GM21360 (cell line): ENCODE data around the gene XXYLT1.
"Not testable (repeated sequence)": the region's sequence is repeated elsewhere in the genome, so short reads cannot be mapped to it uniquely, and the experiment has no call there.

Source experiments
- ATAC-seq: cut with Tn5 transposase; IDR thresholded peaks from one replicate; pipeline ENCODE4 v1.9.1; 2021; ENCODE audit warnings: mild to moderate bottlenecking, moderate library complexity; ENCODE audit not compliant: unreplicated experiment

Gene XXYLT1

DNA sequence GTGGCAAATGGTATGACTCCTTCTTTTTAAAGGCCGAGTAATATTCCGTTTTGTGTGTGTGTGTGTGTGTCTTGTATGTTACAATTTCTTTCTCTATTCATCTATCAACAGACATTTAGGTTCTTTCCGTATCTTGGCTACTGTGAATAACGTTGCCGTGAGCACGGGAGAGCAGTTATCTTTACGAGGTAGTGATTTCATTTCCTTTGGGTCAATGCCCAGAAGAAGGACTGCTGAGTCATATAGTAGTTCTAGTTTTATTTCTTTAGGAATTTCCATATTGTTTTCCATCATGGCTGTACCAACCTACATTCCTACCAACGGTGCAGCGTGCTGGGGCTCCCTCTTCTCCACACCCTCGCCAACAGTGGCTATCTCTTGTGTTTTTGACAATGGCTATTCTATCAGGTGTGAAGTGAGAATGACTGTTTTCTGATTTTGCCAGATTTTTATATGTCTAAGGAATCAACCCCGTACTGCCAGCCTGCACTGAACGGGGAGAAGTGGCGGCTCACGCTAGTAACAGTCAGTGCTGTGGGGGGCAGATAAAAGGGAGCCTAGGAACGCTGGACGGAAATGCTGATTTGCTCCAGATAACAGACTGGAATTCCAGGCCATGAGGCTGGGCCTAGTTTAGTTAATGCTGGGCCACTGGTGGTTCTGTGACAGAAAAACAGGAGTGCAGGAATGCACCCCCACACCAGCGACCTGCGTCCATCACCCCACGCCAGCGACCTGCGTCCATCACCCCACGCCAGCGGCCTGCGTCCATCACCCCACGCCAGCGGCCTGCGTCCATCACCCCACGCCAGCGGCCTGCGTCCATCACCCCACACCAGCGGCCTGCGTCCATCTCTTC is 168.1 kb downstream of the XXYLT1 start:
- no peak for ATAC-seq

DNA sequence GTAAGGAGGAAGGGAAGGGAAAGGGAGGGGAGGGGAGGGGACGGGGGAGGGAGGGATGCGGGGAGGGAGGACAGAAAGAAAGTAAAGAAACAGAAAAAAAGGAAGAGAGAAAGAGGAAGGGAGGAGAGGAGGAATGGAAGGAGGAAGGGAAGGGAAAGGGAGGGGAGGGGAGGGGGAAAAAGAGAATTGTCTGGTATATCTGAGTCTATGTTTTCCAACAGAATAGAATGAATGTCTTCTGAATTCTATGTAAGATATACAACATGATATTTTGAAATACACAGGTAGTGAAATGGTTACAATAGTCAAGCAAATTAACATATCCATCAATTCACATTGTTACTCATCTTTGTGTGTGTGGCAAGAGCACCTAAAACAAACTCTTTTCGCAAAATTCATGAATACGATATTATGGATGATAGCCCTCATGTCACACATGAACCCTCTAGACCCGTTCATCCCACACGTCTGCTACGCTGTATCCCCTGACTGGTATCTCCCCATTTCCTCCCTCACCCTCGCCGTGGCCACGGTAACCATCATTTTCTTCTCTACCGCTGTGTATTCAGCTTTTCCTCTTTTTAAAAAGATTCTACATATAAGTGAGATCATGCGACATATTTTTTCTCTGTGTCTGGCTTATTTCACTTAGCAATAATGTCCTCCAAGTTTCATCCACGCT is 168.9 kb downstream of the XXYLT1 start:
- no peak for ATAC-seq

DNA sequence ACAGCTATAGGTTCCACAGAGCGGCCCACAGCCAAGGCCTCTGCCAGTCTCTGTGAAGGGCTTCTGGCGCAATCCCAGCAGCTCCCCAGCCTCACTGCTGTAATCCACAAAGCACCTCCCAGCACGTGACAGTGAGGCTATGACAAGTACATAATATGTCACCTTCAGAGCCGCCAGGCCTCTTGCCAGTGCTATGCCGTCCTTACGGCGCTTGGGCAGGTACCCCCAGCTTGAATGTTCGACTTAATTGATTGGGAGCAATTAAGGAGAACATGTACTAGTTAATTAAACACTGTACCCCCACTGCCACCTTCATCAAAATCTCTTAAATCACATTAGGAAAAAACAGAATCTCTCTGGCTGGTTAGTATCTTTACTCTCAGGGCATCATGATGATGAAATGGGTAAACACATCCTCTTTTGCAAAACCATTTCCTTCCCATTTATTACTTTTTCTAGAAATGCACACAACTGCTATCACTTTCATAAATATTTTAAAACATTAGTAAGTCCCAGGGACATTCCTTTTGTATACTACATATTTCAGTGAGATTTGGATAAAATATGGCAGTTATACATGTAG is 169.9 kb downstream of the XXYLT1 start:
- no peak for ATAC-seq

DNA sequence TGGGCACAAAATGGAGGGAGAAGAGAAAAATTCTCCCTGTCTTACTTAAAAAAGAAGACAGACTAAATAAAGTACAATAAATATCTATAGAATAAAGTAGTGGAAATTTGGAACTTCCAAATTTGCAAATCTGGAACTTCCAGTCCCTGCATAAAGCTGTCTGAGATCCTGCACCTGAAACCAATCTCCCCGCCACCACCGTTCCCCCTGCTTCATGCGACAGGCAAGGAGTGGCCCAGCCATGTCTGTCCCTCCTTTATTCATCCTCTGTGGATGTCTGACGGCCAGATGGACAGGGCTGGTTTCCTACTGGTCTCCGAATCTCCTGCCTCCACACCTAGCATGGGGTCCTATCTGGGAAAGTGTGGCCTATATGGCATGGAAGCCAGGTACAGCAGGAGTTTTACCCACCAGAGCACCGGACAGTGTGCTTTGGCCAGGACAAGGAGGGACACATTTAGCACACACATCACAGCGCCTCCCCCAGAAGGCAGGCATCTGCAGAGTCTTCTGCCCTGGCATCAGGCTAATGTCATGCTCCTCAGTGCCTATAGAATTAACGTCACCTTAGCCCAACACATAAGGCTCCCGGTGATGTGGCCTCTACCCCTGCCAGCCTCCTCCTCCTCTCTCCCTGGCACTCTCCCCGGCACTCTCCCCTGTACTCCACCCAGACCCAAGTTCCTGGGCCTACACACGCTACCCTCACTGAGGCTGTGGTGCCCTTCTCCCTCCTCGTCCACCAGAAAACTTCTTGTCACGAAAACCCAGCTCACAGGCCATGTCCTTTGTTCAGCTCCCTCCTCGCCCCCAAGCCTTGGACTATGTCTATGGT is 170.8 kb downstream of the XXYLT1 start:
- ATAC-seq: no peak

DNA sequence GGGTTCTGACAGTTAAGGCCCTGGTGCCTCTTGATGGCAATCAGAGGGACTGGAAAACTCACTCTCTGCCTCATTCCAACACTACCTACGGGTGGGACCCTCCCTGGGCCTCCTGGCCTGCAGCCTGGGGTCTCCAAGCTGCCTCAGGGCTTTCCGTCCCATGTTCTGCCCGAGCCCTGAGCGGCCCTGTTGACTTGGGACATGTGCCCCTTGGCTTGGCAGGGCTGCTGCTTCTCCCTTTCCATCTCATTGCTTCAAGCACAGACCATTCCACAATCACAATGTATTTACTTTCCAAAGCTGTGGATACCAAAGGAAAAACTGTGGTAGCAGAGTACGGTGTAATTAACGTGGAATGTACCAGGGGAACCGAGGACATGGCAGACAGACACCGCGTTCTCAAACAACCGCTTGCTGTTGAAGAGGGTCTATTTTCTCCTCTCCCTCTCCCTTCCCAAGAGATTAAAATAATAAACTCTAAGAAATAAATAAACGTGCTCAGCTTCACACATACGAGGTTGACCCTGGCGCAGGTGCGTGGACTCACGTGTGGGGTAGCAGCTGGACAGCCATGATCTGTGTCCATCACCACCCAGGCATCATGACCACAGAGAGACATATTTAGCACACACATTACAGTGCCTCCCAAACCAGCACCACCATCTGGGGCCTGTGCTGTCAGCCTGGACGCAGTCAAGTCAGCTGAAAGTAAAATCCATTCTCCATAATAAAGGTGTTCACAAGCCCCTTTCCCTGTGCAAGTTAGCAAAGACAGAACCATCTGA is 172.0 kb downstream of the XXYLT1 start:
- ATAC-seq: no peak

DNA sequence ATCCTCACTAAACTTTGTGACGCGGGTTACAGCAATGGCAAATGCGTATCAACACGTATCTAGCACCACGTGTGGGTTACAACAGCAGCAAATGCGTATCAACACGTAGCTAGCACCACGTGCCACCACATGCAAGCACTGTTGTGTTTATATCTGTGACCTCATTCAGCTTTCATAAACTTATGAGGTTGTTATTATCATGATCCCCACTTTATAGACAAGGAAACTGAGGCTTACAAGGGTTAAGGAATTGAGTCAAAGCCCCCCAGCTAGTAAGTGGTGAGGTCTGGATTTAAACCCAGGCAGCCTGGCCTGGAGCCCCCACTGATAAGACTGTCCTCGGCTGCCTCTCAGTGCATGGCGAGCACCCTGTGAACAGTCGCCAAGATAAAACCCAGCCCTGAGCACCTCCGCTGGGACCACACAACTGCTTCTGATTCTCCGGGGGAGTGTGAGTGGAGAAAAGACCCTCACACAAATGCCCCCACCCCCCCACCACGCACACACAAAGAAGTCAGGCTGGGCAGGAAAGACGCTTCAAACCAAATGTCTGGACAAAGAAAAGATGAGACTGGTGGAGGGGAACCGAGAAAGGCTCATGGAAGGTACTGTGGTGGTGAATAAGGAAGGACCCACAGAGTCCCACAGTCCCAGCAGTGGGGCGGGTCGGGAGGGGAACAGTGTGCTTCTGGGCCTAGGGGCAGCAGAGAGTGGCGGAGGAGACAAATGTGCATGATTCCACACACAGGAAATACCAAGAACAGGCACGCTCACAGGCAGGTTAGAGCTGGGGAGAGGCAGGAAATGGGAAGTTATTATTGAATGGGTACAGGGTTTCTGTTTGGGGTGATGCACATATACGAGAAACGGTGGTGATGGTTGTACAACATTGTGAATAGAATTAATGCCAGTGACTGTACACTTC is 173.4 kb downstream of the XXYLT1 start:
- ATAC-seq: no peak

DNA sequence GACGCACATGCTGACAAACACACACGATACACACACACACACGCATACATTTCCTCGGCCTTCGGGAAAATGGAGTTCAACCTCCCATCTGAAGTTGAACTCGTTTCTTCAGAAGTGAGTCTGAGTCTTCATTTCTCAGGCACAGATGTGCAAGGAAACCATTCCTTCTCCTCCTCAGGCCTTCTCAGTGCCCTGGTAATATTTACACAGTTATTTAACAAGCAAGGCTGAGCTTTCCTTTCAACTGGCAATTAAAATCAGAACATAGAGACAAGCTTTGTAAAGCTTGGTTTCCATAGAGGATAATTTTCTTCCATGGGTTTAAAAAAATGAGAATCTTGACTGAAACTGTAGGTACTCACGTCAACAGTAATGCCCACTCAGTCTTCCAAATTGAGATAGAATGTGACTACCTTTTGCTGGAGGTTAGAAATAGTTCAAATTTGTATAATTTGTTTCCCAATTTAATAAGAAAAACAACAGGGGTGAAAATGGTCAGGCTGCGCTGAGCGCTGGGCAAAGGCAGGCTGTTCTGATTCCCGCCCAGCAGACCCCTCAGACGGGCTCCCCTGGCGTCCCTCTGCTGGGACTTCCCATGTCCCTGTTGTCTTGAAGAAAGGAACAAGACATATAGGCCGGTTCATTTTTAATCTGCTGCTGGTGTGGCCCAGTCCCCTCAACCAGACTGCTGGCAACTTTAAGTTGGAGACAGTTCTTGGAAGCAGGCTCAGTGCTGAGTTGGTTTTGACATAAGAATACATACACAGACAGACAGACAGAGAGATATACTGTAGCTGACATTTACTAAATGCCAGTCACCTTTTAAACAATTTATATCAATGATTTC is 174.3 kb downstream of the XXYLT1 start:
- no peak for ATAC-seq

DNA sequence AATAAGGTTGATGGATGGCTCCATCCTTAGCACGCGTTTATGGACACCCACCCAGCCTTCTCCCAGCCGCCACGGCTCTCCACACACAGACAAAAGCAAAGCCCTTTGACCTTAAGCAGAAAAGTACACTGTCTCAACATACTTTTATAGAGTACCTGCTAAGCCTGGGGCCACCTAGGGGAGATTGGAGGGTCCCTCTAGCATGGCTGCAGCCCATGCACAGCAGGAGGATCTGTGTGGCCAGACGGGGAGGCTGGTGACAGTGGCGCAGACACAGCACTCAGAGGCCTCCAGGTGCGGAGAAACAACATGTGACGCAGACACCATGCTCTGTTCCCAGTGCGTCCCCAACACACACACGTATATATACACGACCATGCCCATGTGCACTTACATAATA is 174.9 kb downstream of the XXYLT1 start:
- no peak for ATAC-seq

DNA sequence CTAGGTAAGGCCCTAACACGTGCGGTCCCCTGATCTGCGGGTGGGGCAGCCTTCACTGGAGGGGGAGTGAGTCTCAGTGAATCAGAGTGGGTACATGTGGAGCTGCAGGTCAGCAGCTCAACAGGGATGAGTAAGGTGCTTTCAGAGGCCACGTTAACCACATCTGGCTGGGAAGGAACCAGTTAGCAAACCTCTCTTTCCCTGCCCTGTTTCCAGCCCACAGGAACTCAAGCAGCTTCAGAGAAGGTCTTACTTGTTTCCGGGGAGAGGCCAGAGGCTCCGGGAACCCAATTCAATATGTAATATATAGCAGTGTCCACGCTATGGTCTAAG is 175.3 kb downstream of the XXYLT1 start:
- ATAC-seq: no peak

DNA sequence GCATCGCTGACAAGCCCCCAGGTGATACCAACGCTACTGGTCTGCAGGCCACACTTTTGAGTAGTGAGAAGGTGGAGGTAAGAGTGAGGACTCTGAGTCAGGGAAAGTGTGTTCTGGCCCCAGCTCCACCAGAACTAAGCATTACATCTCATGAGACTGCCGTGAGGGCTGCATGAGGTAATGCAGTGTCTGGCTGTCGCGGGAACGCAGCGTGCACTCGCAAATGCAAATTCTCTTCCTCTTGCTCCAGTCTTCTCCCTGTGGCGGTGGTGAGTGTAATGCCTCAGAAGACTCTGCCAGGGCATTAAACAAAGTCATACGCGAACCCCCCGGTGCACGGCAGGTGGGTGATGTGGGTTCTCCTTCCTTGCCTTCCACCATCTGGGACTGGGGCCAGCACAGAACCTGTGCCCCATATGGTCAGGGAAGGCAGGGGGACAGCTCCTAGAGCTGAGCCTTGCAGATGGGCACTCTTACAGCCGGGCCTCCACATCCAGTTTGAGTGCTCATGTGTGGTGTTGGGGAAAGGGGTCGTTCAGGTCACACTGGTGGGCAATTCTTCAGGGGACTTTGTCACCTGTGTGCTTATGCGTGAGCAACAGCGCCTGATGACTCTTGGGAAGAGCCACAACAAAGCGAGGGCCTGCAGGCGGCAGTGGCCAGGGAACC is 175.8 kb downstream of the XXYLT1 start:
- ATAC-seq: peak; percentile 58

DNA sequence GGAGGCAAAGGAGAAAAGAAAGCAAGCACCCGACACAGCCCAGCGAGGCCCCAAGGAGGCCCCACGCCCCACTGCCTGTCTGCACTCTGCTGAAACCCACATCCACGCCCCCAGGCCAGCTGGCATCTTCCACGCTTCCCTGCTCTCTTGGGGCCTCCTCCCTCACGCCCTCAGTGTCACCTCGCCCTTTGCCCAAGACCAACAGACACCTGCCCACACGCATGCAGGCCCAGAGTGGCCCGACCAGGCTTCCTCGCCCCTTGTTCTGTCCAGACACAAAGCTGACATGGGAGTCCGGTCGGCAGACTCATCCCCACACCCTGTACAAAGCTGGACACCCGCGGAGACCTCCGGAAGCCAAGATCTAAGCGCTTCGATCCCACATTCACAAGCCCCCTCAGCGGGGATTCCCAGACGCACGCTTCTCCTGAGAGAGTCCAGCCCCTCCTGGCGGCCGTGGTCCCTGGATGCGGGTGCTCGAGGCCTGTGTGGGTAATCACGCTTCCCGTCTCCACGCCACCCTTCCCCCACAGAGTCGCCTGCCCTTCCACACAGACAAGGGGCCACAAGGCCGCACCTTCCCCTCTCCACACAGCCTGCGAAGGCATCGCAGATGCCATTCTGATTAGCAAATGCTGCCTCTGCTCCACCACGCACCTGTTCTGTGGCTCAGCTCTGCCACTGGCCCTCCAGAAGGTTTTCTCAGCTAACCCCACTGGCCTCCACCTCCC is 176.6 kb downstream of the XXYLT1 start:
- ATAC-seq: peak; percentile 46

DNA sequence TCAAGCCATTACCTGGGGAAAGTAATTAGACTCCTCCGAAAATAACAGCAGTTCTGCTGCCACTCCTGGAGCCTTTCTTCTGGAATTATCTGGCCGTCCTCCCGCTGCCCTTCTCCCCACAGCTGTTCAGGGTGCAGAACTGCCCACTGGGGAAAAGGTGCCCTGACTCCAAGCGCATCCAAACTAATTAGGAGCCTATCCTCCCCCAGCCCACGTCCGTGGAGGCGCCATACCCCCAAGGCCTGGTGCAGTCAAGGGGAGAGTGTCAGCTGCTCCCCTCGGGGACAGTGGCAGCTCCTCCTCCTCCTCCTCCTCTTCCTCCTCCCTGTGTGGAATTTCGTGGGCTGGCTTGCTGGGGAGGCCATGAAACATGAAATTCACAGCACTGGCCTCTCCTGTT is 177.2 kb downstream of the XXYLT1 start:
- ATAC-seq: peak; percentile 12

DNA sequence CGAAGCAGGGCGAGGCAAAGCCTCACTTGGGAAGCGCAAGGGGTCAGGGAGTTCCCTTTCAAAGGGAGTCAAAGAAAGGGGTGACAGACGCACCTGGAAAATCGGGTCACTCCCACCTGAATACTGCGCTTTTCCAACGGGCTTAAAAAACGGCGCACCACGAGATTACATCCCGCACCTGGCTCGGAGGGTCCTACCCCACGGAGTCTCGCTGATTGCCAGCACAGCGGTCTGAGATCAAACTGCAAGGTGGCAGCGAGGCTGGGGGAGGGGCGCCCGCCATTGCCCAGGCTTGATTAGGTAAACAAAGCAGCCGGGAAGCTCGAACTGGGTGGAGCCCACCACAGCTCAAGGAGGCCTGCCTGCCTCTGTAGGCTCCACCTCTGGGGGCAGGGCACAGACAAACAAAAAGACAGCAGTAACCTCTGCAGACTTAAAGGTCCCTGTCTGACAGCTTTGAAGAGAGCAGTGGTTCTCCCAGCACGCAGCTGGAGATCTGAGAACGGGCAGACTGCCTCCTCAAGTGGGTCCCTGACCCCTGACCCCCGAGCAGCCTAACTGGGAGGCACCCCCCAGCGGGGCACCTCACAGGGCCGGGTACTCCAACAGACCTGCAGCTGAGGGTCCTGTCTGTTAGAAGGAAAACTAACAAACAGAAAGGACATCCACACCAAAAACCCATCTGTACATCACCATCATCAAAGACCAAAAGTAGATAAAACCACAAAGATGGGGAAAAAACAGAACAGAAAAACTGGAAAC is 182.9 kb downstream of the XXYLT1 start:
- ATAC-seq: not testable (repeated sequence)

DNA sequence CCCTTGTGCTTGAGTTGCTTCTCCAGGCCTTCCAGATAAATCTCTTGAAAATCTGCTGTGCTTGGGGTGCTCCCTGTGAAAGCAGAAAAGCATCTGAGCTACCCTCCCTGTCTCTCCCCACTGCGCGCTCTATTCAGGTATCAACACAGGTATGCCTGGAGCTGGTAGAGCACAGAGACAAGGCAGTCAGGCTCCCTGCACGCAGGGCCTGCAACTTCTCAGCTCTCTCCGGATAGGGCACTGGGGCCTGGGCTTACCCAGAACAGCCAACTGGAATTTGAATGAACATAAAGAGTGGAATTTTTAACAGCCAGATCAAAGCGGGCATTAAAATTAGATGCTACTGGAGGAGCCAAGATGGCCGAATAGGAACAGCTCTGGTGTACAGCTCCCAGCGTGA is 183.6 kb downstream of the XXYLT1 start:
- no peak for ATAC-seq

DNA sequence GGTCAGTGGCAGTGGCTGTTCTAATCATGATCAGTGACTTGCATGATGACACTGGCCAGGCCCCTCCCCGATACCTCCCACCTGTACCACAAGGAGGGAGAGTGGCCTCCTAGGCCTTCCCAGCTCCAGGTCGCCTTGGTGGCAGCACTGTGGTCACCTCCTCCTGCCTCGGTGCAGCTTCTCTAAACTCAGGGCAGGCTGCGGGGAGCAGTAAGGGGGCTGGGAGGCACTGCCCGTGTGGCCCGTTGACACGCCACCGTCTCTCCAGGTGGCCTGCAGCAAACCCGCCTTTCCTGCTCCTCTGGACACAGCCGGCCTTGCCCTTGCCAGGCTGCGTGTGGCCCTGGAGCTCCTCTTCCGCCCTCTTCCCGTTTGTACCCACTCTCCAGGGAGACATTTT is 184.1 kb downstream of the XXYLT1 start:
- no peak for ATAC-seq

DNA sequence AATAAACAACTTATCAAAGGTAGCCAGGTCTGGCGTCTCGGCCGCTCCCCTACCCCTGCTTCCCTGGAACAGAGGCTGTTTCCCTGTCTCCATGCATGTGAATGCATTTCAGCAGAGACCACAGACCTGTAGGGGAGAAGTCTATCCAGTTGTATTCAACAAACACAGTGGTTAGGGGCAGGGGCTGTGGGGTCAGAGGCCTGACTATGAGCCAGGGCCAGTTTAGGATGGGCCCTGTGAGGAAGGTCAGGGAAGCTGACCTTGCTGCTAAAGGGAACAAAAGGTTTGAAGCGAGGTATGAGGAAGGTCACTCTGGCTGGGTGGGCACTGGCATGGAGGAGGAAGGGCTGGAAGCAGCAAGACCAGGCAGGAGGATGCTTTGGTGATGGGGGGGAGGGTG is 184.6 kb downstream of the XXYLT1 start:
- ATAC-seq: no peak
